Measurements from ENCODE around the gene MS4A18.

- no peak for TF ChIP-seq CTCF (IDR thresholded peaks at IDR 0.05; ENCODE audit: low read depth, low read length)
- no peak for TF ChIP-seq MAX (IDR thresholded peaks at IDR 0.05; ENCODE audit: low read depth, low read length)
- no peak for TF ChIP-seq POLR2A (IDR thresholded peaks at IDR 0.05; ENCODE audit: extremely low read depth, insufficient read length)
- no peak for TF ChIP-seq MYC (IDR thresholded peaks at IDR 0.05; ENCODE audit: low read depth, low read length)
Observed at GRCh38 chr11:60774726-60775125, 50.2 kb downstream of the MS4A18 start.
